NCI-H460 (cell line): Measurements from ENCODE around the gene TCEA3. TPM values are rescaled to one million over a fixed set of nuclear protein-coding genes. Genes with fewer than 3 reads are reported as not detected.

ENCODE experiments used
- DNase-seq: peaks from one replicate; pipeline ENCODE4 v3.0.0-alpha.2; 2016; ENCODE audit warnings: low read depth; ENCODE audit errors: extremely low read depth
- total RNA-seq: library from RNA; depleted of rRNA; stranded (reverse); fragments of >200 nt; shearing (Covaris generic); gene quantifications from 2 replicates; pipeline ENCODE4 v1.2.3, GENCODE V29; 2014

TCEA3 gene
- total RNA-seq, 1 experiment from 2014 or later = 0.27 TPM

DNA sequence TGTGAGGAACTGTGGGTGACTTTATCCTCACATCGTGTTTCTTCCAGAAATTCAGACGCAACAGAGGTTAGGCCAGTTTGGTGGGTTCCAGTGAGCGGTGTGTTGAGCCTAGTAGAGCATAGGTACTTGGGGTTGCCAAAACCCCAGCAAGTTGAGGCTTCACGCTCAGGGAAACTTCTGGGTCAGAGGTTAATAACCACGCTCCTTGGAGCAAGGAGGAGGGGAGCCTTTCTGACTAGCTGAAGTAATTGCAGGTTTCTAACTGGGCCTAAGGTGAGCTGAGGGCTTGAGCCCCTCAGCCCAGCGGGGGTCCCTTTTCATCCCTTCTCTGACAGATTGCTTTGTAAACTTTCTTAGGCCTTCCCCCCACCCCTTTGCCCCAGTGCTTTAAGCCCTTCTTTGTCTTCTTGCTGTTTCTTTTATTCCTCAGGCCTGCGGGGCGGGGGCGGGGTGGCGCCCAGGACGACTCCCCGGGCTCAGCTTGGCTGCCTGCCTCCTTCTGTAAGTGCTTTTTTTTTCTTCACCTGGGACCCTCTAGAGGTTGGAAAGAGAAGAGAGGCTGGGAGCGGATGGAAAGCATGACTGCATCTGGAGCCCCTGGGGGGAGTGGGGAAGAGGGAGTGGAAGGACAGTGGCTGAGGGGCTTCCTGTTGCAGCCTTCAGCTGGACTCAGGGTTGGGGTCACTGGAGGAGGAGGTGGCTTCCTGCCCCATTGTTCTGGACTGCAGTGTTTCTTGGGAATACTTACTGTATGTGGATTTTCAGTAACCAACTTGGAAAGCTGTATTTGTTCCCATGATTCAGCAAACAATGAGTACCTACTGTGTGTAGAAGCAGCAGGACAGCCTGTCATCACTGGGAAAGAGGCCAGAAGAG is 53.6 kb downstream of the TCEA3 start:
- DNase-seq = no peak

DNA sequence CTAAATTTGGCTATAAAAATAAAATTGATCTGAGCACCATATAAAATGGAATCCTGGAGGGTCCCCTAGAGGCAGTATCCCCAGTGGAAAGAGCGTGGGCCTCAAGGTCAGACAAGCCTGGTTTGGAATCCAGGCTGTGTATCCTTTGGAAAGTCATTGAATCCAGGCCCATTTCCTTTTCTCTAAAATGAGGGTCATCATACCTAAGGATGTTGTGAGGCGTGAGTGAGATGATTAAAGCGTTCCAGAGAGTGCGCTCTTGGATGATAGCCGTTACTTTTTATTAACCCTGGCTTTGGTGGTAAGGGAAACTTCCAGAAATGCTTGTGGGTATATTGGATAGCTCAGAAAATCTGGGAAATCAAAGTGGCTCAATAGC is 54.2 kb downstream of the TCEA3 start:
- DNase-seq = no peak

DNA sequence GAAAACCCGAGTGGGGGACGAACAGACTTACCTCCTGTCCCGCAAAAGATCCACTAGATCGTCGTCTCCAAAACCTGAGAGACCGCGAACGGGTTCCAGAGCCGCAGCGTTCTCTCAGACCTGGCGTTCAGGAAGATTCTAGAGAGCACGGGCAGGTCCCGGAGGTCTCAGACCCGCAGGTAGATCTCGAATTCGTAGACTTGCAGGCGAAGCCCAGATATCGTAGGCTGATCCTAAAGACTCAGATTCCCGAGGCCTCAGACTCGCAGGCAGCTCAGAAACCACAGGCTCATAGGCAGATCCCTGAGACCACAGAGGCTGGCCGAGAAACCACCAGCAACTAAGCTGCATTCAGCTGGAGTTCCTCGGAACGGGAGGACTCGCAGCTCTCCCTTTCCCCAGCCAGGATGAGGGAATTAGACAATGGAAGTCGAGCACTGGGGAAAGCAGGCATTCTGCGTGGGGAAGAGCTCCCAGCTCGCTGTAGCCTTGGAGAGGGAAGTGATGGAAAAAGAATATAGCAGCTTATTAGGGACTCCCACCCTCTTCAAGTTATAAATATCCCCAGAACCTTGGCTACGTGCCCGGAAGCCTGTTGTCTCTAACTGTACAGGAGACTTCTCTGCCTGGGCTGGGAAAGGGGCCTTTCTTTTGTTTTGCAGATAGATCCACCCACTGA is 55.1 kb downstream of the TCEA3 start, which contains the start of gene ZNF436:
TSS of gene ZNF436 (minus strand) at position 502 of the 679 bp plus-strand sequence. CDS start 1,831 bp downstream, outside the sequence.
- peak; percentile 13 for DNase-seq

DNA sequence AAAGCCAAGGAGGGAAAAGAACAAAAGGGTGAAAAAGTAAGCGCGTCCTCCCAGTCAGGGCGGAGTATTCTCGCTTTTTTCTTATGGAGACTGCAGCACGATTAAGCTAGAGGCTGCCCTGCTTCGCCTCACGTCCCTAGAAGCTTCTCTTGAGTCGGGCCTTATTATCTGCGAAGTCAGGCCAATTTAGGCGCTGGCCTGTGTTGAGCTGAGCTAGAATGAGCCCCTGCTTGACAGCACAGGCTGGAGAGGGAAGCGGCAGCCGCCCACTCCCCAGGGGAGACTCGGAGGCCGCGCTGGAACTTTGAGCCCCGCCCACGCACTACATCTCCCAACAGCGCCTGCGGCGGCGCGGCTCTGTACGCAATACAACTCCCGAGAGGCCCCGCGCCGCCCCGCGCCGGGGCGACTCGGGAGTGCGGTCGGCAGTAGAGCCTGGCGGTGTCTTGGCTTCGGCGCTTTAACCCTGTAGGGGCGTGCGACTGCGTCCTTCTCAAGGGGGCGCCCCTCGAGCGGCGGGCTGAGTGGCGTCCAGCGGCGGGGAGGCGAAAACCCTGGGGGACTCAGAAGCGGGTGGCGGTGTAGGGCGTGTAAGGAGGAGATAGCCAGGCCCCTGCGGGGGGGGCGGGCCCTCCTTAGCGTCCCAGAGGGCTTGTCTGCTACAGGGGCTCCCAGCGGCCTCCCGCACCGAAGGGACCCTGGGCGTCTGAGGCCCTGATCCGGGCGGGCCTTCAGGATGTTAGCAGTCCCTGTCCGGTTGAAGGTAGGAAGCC is 55.8 kb downstream of the TCEA3 start:
- DNase-seq = peak; percentile 79

DNA sequence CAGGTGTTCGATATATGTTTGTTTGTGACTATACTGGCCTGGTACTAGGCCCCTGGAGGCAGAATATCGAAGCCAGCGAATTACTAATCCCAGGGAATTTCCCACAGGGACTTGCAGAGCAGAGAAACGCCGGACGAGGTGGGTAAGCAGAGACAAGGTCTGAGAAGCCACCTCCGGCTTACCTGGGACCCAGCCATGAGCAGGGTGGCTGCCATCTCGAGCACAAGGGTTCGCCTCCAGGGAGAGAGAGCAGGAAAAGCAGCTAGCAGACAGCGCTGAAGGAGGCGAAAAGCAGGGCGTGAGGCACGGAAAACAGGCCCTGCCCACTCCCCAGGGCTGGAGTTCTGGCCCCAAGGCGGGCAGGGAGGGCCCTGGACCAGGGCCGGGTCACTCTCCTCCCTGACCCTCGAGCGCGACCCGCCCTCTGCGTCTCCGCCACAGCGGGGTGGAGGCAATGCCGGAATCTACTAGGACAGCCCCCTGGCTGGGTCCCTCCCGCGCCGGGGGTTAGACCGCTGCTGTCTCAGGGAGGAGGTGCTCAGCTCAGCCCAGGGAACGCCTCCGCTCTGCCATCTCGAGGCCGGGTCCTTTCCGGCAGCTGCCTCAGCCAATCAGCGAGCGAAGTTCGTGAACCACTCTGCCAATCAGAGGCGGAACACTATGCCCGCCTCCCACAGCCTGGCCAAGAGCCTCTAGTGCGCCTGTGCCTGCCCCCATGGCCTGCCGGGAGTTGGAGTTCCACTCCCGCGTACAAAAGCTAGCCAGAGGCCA is 56.6 kb downstream of the TCEA3 start:
- peak; percentile 97 for DNase-seq

DNA sequence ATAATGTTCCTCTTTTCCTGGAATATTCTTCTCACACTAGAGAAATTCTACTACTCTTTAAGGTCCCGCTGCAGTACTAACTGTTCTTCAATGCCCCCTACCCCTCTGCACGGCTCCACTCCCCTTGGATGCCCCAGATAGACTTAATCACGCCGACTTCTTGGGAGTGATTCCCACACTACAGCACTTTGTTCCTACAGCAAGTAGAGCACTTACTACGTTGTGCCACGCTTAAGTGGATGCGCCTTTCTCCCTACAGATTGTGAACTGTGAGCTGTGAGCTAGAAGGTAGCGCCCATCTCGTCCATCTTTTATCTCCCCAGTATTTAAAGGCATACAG is 57.1 kb downstream of the TCEA3 start:
- DNase-seq = no peak

DNA sequence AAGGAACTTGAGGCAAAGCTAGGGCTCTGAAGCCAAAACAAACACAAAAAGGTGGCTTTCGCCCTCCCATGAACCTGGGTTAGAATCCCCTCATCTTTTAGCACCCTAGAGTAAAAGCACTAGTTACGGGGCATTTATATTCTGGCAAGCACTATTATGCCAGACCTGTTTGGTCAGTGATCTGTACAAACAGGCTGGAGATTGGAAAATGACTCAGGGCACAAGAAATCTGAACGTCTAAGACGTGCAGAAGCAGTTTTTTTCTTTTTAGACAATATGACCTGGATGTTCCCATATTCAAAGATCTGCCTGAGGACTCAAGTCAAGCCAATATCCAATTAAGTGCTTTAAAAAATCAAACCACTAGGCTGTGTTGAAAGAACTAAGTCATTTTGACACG is 58.0 kb downstream of the TCEA3 start:
- no peak for DNase-seq

DNA sequence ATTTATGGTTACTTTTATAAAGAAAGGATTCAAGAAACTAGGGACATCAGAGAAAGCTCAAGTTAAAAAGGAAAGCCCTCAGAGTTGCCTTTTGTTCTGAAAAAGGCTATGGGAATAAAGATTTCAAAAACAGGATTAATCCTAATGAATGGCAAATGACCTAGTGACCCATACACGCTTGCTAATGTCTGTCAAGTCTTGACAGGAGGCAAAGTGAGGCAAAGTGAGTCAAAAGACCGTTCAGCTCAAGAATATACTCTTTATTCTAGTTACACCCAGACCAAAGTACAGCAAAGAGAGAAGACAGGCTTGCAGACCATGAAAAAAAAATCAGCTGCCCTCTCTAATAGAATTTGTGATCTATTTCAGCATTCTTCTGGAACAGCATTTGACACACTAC is 58.4 kb downstream of the TCEA3 start:
- DNase-seq = no peak

DNA sequence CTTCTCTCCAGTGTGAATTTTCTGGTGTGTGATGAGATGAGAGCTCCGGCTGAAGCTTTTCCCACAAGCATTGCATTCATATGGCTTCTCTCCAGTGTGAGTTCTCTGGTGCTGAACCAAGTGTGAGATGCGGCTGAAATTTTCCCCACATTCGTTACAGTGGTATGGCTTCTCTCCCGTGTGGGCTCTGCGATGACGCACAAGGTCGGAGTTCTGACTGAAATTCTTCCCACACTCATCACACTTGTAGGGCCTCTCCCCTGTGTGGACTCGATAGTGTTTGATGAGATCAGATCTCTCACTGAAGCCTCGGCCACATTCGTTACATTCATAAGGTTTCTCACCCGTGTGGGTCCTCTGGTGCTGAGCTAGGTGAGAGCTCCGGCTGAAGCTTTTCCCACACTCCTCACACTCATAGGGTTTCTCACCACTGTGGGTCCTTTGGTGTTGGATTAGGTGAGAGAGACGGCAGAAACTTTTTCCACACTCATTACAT is 62.3 kb downstream of the TCEA3 start:
- no peak for DNase-seq

DNA sequence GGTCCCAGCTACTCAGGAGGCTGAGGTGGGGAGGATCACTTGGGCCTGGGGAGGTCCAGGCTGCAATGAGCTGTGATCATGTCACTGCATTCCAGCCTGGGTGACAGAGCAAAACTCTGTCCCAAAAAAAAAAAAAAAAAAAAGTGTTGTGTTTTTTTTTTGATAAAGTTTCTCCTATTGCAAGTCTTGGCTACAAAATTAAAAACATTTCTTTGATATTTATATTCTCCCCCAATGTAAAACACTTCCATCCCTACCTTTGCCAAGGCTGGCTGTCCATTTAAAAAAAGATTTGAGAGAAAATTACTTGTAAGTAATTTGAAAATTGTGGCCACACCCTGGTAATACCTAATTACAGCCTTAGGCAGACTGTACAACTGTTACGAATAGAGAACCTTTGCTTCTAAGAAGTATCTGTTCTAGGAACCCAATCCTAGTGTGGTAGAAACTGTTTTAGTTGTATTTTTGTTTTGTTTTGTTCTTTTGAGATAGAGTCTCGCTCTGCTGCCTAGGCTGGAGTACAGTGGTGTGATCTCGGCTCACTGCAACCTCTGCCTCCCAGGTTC is 66.2 kb downstream of the TCEA3 start:
- no peak for DNase-seq

DNA sequence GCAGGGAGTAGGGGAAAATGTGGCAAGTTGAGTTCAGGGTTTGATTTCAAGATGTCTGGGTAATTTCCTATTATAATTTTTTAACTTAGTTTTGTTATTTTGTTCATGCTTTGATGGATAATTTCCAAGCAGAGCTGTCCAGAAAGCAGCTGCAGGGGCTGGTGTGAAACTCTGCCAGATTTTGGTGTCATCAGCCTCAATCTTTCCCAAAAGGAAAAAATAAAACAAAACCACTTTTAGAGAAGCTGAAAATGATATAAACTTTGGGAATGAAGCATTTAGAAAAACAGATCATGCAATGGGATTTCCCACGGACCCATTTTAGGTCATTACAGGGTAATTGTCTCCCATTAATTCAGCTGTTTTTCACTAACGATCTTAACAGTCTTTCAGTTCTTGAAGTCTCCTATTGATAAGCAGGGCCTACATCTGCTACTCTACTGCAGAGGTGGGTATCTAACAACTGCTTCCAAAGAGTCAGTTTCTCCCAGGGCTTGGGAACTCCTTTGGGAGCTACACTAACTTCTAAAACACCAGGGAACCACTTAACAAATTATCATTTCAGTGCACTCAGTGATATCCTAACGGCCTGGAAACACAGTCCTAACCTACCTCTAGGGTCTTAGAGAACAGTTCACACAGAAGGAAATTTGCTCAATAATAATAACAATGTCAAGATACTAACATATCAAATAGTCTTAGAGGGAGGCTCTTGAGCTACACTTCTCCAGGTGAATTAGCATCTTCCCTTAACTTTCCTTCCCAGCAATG is 67.2 kb downstream of the TCEA3 start:
- DNase-seq = no peak

DNA sequence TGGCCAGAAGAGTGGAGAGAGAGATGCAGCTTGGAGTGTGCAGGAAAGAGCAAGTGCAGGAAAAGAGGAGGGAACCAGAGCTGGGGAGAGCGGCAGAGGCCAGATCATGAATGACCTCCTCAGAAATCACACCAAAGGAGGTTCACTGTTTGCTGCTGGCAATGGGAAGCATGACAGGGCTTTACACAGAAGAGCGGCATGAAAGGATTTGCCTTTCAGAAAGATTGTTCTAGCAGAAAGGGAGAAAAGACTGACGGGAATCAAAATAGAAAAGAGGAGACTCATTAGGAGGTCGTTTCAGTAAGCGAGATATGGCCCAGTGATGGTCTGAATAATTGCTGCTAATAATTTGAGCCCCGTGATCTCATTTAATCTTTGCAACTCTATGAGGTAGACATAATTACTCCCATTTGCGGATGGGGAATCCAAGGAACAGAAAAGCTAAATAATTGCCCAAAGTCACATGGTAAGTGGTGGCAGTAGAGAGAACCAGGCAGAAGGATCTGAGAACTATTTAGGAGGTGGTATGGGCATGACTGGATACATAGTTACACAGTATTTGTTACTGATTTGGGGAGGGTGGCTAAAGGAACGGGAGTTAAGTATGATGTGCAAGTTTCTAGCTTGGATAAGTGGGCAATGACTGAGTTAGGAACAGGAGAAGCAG is 67.9 kb downstream of the TCEA3 start:
- DNase-seq = no peak

DNA sequence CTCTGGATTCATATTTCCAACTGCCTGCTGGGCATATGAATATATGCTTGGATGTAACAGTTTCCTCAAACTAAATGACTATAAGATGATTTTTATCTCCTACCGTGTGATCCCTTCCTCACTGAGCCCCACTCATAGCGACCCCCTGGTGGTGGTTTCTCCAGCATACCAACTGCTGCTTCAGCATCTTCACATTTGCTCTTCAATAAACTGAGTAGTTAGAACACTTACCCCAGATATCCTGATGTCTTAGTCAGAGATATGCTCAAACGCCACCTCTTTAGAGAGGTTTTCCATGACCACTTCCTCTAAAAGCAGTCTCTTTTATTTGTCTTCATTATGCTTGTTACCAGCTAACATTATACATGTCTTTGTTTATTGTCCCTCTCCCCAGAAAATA is 70.3 kb downstream of the TCEA3 start:
- DNase-seq = no peak

DNA sequence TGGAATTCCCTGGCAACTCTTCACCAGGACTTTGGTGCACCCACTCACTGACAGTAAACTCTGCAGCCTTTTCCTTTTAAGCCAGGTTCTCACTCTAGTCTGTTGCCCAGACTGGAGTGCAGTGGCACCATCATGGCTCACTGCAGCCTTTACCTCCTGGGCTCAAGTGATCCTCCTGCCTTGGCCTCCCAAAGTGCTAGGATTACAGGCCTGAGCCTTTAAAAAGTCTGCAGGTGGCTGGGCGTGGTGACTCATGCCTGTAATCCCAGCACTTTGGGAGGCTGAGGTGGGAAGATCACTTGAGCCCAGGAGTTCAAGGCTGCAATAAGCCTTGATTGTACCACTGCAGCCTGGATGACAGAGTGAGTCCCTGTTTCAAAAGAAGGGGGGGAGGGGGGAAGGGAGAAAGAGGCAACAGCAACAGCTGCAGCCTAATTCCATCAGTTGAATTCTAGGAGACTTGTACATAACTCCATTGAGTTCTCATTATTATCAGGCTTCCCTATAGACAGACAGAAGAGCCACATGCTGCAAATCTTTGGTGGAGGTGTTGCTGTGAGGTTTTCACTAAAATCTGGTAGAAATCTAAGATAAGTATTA is 72.4 kb downstream of the TCEA3 start:
- DNase-seq = no peak

DNA sequence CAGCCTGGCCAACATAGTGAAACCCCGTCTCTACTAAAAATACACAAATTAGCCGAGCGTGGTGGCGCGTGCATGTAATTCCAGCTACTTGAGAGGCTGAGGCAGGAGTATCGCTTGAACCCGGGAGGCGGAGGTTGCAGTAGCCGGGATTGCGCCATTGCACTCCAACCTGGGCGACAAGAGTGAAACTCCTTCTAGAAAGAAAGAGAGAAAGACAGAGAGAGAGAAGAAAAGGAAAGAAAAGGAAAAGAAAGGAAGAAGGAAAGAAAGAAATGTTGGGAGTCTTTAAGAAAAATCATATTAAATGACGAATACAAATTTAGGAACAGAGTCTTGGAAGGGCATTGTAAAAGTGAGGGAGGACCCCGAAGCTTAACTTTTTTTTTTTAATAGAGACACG is 78.6 kb downstream of the TCEA3 start:
- no peak for DNase-seq

DNA sequence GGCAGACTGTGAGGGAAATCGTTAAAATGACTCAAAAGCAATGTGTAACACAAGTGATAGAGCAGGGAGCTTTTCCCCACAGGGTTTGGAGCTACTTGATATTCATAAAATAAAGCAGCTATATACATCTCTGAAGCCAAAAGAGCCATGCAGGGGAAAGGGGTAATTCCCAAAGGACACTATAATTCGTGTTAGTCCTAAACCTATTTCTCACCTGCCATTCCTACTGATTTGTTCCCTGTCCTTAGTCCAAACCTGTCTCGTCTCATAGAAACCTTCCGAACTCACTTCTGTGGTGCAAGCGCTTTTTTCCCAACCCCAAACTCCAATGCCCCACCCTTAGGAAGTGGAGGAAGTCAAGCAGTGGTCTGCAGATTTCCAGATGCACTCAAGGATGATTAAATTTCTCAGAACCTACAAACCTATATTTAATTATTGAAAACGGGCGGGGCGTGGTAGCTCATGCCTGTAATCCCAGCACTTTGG is 79.5 kb downstream of the TCEA3 start:
- DNase-seq = no peak

DNA sequence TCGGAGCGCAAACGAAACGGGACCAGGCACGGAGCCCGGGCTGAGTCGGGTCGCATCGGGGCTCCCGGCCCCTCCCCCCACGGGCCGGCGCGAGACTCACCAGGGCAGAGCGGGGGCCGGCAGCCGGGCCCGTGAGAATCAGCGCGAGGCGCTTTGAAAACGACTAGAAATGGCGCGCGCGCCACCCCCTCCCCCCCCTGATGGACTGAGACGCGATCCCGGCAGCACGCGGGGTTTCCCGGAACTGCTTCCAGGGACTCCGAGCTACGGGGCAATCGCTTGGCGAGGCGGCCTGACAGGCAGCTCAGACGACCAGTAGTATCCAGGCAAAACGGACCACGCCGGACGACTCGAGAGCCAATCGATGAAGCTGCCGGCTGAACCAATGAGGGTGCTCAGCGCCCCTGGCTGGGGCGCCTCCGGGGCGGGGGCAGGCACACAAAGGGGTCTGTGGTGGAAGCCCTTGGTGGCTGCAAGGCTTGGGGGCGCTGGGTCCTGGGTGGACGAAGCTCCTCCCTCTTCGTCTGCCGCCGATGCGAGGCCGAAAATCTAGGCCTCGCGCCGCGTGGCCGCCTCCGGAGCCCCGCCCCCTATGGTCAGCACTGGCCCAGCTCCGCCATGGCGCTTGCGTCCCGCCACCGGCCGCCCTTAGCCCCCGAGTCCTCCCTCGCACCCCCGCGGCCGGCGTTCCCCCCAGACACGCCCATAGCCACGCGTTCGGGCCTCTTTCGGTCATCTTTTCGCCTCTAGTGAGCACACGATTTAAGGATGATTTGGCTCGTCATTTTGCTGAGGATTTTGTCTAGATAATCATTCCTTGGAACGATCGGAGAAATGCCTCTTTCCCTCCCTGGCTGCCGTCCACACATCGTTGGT is 80.2 kb downstream of the TCEA3 start, which contains the start of gene HNRNPR:
TSS of gene HNRNPR (minus strand) at position 174 of the 876 bp plus-strand sequence. CDS start 3,276 bp downstream, outside the sequence.
- DNase-seq = peak; percentile 99
